GM12878 (cell line): ENCODE results near the gene SWT1. TPM values are rescaled to one million over a fixed set of nuclear protein-coding genes. Genes with fewer than 3 reads are reported as not detected.
A peak's percentile ranks its signal among the peaks of the same experiment; 100 is the strongest.

ENCODE experiments used
- ATAC-seq: fragments of 200-7000 bp; cut with Tn5 transposase; 3 replicates; pipeline ENCODE4 v1.9.1; 2020; ENCODE audit warnings: mild to moderate bottlenecking, moderate library complexity
- BruUV-seq: library from RNA; stranded (reverse); fragments of 400-500 nt; replicated peaks from 2 replicates; lab custom pipeline; 2021; lab: Mats Ljungman, UMichigan
- CTCF ChIA-PET: fragments of 300-600 bp; sonication (Branson Sonifier 250); formaldehyde crosslinking; extraction: SDS; loops from one replicate; lab custom pipeline; 2021; ENCODE audit warnings: inconsistent platforms; lab: Yijun Ruan, JAX
- POLR2A ChIA-PET: fragments of 350-600 bp; formaldehyde crosslinking; extraction: SDS; loops from one replicate; lab custom pipeline; 2021; ENCODE audit warnings: inconsistent platforms; lab: Charles Lee
- RAD21 ChIA-PET: fragments of 300-600 bp; sonication (Branson Sonifier 250); formaldehyde crosslinking; loops from one replicate; lab custom pipeline; 2023; ENCODE audit warnings: antibody characterized with exemption; ENCODE audit not compliant: unreplicated experiment; lab: Charles Lee
- SMC1A ChIA-PET: fragments of 300-600 bp; sonication (Branson Sonifier 250); formaldehyde crosslinking; loops from one replicate; lab custom pipeline; 2023; ENCODE audit not compliant: unreplicated experiment, uncharacterized antibody; lab: Charles Lee
- DNase-seq: peaks from one replicate; pipeline ENCODE4 v3.0.0-alpha.2; 2011; ENCODE audit warnings: low read depth, low spot score
- FAIRE-seq: peaks from 3 replicates; lab custom pipeline; 2011; peaks lifted over from hg19 to GRCh38; lab: Jason Lieb, UNC
- H2AFZ ChIP-seq: 2 replicates; pipeline ENCODE4 v1.6.0; 2011; ENCODE audit warnings: low read depth, low read length, control low read depth; ENCODE audit not compliant: control insufficient read depth
- H3K27ac ChIP-seq: 2 replicates; pipeline ENCODE4 v1.5.1; 2011; ENCODE audit warnings: control low read depth; ENCODE audit not compliant: control insufficient read depth, insufficient read depth
- H3K27me3 ChIP-seq, 2 experiments: replicated peaks in 1 of 2; 2 replicates each; pipeline versions ENCODE4 v1.6.0 to v1.6.1; 2011; ENCODE audit warnings: low read length in 1 of 2; ENCODE audit not compliant: control insufficient read depth in 2 of 2, insufficient read depth in 2 of 2
- H3K36me3 ChIP-seq, 2 experiments: 2 replicates each; pipeline ENCODE4 v1.5.1; 2011; ENCODE audit warnings: low read length in 1 of 2; ENCODE audit not compliant: control insufficient read depth in 2 of 2, insufficient read depth in 2 of 2
- H3K4me1 ChIP-seq: 2 replicates; pipeline ENCODE4 v1.6.1; 2011; ENCODE audit warnings: mild to moderate bottlenecking, low read length, moderate library complexity, mixed read lengths; ENCODE audit not compliant: control insufficient read depth, insufficient read depth
- H3K4me2 ChIP-seq: 2 replicates; pipeline ENCODE4 v1.6.0; 2011; ENCODE audit warnings: control low read depth; ENCODE audit not compliant: control insufficient read depth, insufficient read depth
- H3K4me3 ChIP-seq: fragments of 200-600 bp; sonication (generic); 2 replicates; pipeline ENCODE4 v1.5.1; 2016
- H3K79me2 ChIP-seq: 2 replicates; pipeline ENCODE4 v1.6.0; 2011; ENCODE audit warnings: low read length; ENCODE audit not compliant: control insufficient read depth, insufficient read depth
- H3K9ac ChIP-seq: 2 replicates; pipeline ENCODE4 v1.8.0; 2011; ENCODE audit warnings: low read length, control low read depth, mixed read lengths; ENCODE audit not compliant: control insufficient read depth, insufficient read depth
- H3K9me3 ChIP-seq: replicated peaks from 3 replicates; pipeline ENCODE4 v1.5.1; 2011; ENCODE audit warnings: mild to moderate bottlenecking, low read length; ENCODE audit not compliant: control insufficient read depth, insufficient read depth
- H4K20me1 ChIP-seq: 2 replicates; pipeline ENCODE4 v1.6.0; 2011; ENCODE audit not compliant: control insufficient read depth, insufficient read depth
- ASH2L ChIP-seq: fragments of 300-600, 200-600 bp; sonication (generic); IDR thresholded peaks from 2 replicates; pipeline ENCODE4 v1.6.1; 2017; ENCODE audit warnings: low read depth, mild to moderate bottlenecking, borderline replicate concordance
- CBFB ChIP-seq: IDR thresholded peaks from 2 replicates; pipeline ENCODE4 v1.6.1; 2016; ENCODE audit warnings: antibody characterized with exemption, low read depth
- EED ChIP-seq: sonication (generic); IDR thresholded peaks from 2 replicates; pipeline ENCODE4 v1.6.1; 2016; ENCODE audit warnings: antibody characterized with exemption, low read depth
- MYB ChIP-seq: fragments of 150-350 bp; IDR thresholded peaks from 2 replicates; pipeline ENCODE4 v1.6.1; 2014; ENCODE audit warnings: mild to moderate bottlenecking, low read depth, low read length, borderline replicate concordance
- NR2C1 ChIP-seq: fragments of 450-650 bp; IDR thresholded peaks from 2 replicates; pipeline ENCODE4 v1.6.1; 2017; ENCODE audit warnings: antibody characterized with exemption, mild to moderate bottlenecking, moderate library complexity
- NR2F1 ChIP-seq: fragments of 450-650 bp; conservative IDR thresholded peaks from 2 replicates; pipeline ENCODE4 v1.6.1; 2017; ENCODE audit warnings: mild to moderate bottlenecking
- WRNIP1 ChIP-seq: IDR thresholded peaks from 2 replicates; pipeline ENCODE4 v1.6.1; 2011; ENCODE audit warnings: low read depth, low read length, improper control_type of control experiment, borderline replicate concordance
- WGBS: methylation state at CpG from one replicate; pipeline ENCODE4 v1.1.6; 2016; ENCODE audit warnings: low lambda C conversion rate; ENCODE audit not compliant: insufficient replicate concordance, insufficient coverage; ENCODE audit errors: missing lambda C conversion rate; 5-methylcytosine and 5-hydroxymethylcytosine counted together
- in situ Hi-C: fragments of 300-500 bp; cut with MboI; formaldehyde crosslinking; loops from 9 replicates; pipeline ENCODE4 v1.14.3; 2018; ENCODE audit warnings: mixed read lengths
- intact Hi-C: fragments of 100-400 bp; cut with micrococcal nuclease; formaldehyde crosslinking; loops from one replicate; pipeline ENCODE4 v1.14.2; 2022; ENCODE audit not compliant: unreplicated experiment
- polyA plus RNA-seq, 11 experiments: library from polyadenylated mRNA; depleted of rRNA in 4 of 11; unstranded in 6 of 11; stranded (reverse) in 5 of 11; fragments of >200 nt; fragmentation: Nextera tagmentation in 4 of 11; fragmentation: Illumina TruSeq in 1 of 11; extraction: Ambion mirVana in 4 of 11; extraction: Trizol in 1 of 11; gene quantifications; 1 replicate in 1 of 11; 2 replicates in 10 of 11; pipeline versions ENCODE4 v1.2.1 to v1.2.3, GENCODE V29; 2011 to 2016; ENCODE audit warnings: inconsistent platforms in 2 of 11, missing spikeins in 2 of 11, low read depth in 1 of 11
- total RNA-seq, 4 experiments: library from RNA; depleted of rRNA in 3 of 4; stranded (reverse); fragments of >200 nt in 3 of 4; fragmentation: Illumina TruSeq in 1 of 4; extraction: Trizol in 1 of 4; gene quantifications; 2 replicates each; pipeline versions ENCODE4 v1.2.1 to v1.2.3, GENCODE V29; 2013 to 2021
- TF ChIP-seq, protein P1 (sequence below): fragments of 450-650 bp; formaldehyde crosslinking; IDR thresholded peaks from 2 replicates; pipeline ENCODE4 v1.4.0; 2022; ENCODE audit warnings: mild to moderate bottlenecking, moderate library complexity
- TF ChIP-seq, protein P2 (sequence below): IDR thresholded peaks from 2 replicates; pipeline ENCODE4 v1.6.1; 2012; ENCODE audit warnings: mild to moderate bottlenecking, low read depth, low read length
- TF ChIP-seq, protein P3 (sequence below): fragments of 450-650 bp; IDR thresholded peaks from 2 replicates; pipeline ENCODE4 v1.6.1; 2018; ENCODE audit warnings: borderline replicate concordance, mild to moderate bottlenecking; ENCODE audit not compliant: partially characterized antibody
- TF ChIP-seq, protein P4 (sequence below): fragments of 450-650 bp; IDR thresholded peaks from 2 replicates; pipeline ENCODE4 v1.6.1; 2016; ENCODE audit warnings: mild to moderate bottlenecking

Gene SWT1
- total and polyA plus RNA-seq, 10 of the 15 experiments (the other 5 are each of a cell fraction or from before 2014, with no cell fraction given) = 1.0 to 4.2 (median 2.6) TPM

DNA sequence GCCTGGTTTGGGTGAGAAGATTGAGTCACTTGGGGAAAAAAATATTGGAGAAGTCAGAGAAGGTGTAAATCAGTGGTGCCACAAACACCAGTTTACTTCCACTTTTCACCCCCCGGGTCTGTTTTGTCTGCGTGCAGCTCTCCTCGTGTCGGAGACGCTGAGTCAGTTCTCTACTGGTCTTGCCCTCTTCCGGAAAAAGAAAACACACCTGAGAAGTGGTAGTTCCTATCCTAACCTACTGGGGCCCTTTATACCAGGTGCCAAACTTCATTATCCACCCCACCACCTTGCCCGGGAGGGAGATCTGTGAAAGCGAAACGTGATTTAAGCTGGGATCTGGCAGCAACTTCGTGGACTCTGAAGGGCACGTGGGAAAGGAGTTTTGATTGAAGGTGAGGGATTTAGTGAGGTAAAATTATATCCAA lies 160.9 kb downstream of the SWT1 start:
- Histone ChIP-seq H3K9ac (peak overlapping the region; percentile 95), H3K79me2 (peaks cover 43% of the 10 kb centered on the region), H2AFZ (peak overlapping the region; percentile 93), H3K4me1 (no peaks in the 10 kb centered on the region; the same call in 1 of the 2 replicates), H3K27me3 (no peaks in the 10 kb centered on the region), H3K4me2 (peak overlapping the region; percentile 98), H4K20me1 (no peaks in the 10 kb centered on the region; the same call in 1 of the 2 replicates), H3K4me3 (peak overlapping the region; percentile 76; the same call in 1 of the 2 replicates), H3K27ac (peak overlapping the region; percentile 98), H3K36me3 (no peaks in the 10 kb centered on the region), H3K9me3 (no peaks in the 10 kb centered on the region; the same call in 2 of the 3 replicates)
- 8% methylated on average over 11 of the region's 11 CpGs for WGBS
- DNase-seq (peak; percentile 76), FAIRE-seq (peak; percentile 35), ATAC-seq (peak; percentile 56)
- SMC1A ChIA-PET = interaction anchor here (0.8 to 6.2 kb wide), 15 partner anchors 15 to 352 kb away, joined by 3 to 54 read pairs (median 6); no protein-coding TSS in a partner anchor
- no TSS peak for BruUV-seq
- CTCF ChIA-PET = interaction anchor here (0.6 to 4.5 kb wide), 10 partner anchors 20 to 352 kb away, joined by 3 to 29 read pairs (median 3); no protein-coding TSS in a partner anchor
- RAD21 ChIA-PET = interaction anchor here (0.5 to 4.7 kb wide), 14 partner anchors 15 to 568 kb away, joined by 3 to 52 read pairs (median 10); no protein-coding TSS in a partner anchor
- POLR2A ChIA-PET = interaction anchor here (0.6 to 3.1 kb wide), 7 partner anchors 19 to 91 kb away, joined by 3 to 14 read pairs (median 4); no protein-coding TSS in a partner anchor
- in situ Hi-C loops (loop anchor here (25.0 kb wide), 1 partner anchor 1044 kb away; no protein-coding TSS in a partner anchor), intact Hi-C loops (loop anchor here (1.0 to 5.0 kb wide), 10 partner anchors 11 to 319 kb away; partner anchors contain the start of genes RNF2, SWT1 and TRMT1L)
- TF ChIP-seq CBFB (no peak), NR2F1 (0 out of 2 replicates have a peak, but pooled peaks have one; percentile 43), ASH2L (no peak), NR2C1 (no peak), EED (0 out of 2 replicates have a peak, but pooled peaks have one; percentile 7), MYB (no peak), WRNIP1 (0 out of 2 replicates have a peak, but pooled peaks have one; percentile 21)
- TF ChIP-seq, protein P1, sequence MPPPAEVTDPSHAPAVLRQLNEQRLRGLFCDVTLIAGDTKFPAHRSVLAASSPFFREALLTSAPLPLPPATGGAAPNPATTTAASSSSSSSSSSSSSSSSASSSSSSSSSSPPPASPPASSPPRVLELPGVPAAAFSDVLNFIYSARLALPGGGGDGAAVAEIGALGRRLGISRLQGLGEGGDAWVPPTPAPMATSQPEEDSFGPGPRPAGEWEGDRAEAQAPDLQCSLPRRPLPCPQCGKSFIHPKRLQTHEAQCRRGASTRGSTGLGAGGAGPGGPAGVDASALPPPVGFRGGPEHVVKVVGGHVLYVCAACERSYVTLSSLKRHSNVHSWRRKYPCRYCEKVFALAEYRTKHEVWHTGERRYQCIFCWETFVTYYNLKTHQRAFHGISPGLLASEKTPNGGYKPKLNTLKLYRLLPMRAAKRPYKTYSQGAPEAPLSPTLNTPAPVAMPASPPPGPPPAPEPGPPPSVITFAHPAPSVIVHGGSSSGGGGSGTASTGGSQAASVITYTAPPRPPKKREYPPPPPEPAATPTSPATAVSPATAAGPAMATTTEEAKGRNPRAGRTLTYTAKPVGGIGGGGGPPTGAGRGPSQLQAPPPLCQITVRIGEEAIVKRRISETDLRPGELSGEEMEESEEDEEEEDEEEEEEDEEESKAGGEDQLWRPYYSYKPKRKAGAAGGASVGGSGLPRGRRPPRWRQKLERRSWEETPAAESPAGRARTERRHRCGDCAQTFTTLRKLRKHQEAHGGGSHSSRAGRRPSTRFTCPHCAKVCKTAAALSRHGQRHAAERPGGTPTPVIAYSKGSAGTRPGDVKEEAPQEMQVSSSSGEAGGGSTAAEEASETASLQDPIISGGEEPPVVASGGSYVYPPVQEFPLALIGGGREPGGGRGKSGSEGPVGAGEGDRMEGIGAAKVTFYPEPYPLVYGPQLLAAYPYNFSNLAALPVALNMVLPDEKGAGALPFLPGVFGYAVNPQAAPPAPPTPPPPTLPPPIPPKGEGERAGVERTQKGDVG (CRISPR knock-in tag) = no peak
- TF ChIP-seq, protein P2, sequence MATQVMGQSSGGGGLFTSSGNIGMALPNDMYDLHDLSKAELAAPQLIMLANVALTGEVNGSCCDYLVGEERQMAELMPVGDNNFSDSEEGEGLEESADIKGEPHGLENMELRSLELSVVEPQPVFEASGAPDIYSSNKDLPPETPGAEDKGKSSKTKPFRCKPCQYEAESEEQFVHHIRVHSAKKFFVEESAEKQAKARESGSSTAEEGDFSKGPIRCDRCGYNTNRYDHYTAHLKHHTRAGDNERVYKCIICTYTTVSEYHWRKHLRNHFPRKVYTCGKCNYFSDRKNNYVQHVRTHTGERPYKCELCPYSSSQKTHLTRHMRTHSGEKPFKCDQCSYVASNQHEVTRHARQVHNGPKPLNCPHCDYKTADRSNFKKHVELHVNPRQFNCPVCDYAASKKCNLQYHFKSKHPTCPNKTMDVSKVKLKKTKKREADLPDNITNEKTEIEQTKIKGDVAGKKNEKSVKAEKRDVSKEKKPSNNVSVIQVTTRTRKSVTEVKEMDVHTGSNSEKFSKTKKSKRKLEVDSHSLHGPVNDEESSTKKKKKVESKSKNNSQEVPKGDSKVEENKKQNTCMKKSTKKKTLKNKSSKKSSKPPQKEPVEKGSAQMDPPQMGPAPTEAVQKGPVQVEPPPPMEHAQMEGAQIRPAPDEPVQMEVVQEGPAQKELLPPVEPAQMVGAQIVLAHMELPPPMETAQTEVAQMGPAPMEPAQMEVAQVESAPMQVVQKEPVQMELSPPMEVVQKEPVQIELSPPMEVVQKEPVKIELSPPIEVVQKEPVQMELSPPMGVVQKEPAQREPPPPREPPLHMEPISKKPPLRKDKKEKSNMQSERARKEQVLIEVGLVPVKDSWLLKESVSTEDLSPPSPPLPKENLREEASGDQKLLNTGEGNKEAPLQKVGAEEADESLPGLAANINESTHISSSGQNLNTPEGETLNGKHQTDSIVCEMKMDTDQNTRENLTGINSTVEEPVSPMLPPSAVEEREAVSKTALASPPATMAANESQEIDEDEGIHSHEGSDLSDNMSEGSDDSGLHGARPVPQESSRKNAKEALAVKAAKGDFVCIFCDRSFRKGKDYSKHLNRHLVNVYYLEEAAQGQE = no peak
- TF ChIP-seq, protein P3, sequence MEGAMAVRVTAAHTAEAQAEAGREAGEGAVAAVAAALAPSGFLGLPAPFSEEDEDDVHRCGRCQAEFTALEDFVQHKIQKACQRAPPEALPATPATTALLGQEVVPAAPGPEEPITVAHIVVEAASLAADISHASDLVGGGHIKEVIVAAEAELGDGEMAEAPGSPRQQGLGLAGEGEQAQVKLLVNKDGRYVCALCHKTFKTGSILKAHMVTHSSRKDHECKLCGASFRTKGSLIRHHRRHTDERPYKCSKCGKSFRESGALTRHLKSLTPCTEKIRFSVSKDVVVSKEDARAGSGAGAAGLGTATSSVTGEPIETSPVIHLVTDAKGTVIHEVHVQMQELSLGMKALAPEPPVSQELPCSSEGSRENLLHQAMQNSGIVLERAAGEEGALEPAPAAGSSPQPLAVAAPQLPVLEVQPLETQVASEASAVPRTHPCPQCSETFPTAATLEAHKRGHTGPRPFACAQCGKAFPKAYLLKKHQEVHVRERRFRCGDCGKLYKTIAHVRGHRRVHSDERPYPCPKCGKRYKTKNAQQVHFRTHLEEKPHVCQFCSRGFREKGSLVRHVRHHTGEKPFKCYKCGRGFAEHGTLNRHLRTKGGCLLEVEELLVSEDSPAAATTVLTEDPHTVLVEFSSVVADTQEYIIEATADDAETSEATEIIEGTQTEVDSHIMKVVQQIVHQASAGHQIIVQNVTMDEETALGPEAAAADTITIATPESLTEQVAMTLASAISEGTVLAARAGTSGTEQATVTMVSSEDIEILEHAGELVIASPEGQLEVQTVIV = peak; percentile 15
- TF ChIP-seq, protein P4, sequence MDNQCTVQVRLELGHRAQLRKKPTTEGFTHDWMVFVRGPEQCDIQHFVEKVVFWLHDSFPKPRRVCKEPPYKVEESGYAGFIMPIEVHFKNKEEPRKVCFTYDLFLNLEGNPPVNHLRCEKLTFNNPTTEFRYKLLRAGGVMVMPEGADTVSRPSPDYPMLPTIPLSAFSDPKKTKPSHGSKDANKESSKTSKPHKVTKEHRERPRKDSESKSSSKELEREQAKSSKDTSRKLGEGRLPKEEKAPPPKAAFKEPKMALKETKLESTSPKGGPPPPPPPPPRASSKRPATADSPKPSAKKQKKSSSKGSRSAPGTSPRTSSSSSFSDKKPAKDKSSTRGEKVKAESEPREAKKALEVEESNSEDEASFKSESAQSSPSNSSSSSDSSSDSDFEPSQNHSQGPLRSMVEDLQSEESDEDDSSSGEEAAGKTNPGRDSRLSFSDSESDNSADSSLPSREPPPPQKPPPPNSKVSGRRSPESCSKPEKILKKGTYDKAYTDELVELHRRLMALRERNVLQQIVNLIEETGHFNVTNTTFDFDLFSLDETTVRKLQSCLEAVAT = 0 out of 2 replicates have a peak, but pooled peaks have one; percentile 30
